GM12873 (cell line): ENCODE data around the gene FIS1.

Source experiments
- TF ChIP-seq, protein P1 (sequence below): IDR thresholded peaks from 2 replicates; pipeline ENCODE4 v1.5.1; 2012; ENCODE audit warnings: low read depth, mild to moderate bottlenecking, moderate library complexity, low read length, control low read depth; ENCODE audit not compliant: insufficient read depth; ENCODE audit errors: missing control alignments

Gene FIS1

DNA sequence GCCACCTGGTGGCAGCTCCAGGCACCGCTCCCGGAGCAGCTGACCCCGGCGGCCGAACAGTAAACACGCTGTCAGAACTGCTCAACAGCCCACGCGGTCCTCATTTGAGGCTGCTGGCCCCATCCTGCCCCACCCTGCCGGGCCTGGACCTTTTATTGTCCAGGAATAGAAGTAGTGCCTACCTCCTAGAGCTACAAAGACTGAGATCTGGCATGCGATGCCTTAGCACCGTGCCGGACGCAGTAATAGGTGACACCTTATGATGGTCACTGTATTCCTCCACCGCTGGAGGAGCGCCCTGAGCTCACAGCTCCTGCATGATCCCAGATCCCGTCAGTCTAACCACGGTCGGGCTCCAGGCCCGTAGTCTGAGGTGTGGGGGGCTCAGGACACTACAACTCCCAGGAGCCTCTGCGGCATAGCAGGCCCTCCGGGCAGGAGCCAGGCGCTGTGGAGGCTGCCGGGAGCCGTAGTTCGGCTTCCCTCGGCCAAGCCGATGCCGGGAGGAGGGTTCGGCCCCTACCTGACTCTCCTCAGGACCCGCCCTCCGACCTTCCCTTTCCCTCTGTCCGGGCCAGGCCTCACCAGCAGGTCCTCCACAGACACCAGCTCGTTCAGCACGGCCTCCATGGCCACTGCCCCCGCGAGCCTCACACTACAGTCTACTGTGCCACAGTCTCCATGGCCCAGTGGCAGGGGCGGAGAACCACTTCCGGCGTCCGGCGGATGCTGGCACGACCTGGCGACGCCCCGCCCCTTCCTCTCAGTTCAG is at the start of gene FIS1:
Gene FIS1 (minus strand): TSS at position 707 of the 772 bp plus-strand sequence. CDS start 77 bp downstream, at position 630.
- TF ChIP-seq, protein P1, sequence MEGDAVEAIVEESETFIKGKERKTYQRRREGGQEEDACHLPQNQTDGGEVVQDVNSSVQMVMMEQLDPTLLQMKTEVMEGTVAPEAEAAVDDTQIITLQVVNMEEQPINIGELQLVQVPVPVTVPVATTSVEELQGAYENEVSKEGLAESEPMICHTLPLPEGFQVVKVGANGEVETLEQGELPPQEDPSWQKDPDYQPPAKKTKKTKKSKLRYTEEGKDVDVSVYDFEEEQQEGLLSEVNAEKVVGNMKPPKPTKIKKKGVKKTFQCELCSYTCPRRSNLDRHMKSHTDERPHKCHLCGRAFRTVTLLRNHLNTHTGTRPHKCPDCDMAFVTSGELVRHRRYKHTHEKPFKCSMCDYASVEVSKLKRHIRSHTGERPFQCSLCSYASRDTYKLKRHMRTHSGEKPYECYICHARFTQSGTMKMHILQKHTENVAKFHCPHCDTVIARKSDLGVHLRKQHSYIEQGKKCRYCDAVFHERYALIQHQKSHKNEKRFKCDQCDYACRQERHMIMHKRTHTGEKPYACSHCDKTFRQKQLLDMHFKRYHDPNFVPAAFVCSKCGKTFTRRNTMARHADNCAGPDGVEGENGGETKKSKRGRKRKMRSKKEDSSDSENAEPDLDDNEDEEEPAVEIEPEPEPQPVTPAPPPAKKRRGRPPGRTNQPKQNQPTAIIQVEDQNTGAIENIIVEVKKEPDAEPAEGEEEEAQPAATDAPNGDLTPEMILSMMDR, result peak; percentile 81

- TF ChIP-seq, protein P1, result no peak
Measured at GRCh38 chr7:101294039-101294831, 49.4 kb upstream of the FIS1 start.

DNA sequence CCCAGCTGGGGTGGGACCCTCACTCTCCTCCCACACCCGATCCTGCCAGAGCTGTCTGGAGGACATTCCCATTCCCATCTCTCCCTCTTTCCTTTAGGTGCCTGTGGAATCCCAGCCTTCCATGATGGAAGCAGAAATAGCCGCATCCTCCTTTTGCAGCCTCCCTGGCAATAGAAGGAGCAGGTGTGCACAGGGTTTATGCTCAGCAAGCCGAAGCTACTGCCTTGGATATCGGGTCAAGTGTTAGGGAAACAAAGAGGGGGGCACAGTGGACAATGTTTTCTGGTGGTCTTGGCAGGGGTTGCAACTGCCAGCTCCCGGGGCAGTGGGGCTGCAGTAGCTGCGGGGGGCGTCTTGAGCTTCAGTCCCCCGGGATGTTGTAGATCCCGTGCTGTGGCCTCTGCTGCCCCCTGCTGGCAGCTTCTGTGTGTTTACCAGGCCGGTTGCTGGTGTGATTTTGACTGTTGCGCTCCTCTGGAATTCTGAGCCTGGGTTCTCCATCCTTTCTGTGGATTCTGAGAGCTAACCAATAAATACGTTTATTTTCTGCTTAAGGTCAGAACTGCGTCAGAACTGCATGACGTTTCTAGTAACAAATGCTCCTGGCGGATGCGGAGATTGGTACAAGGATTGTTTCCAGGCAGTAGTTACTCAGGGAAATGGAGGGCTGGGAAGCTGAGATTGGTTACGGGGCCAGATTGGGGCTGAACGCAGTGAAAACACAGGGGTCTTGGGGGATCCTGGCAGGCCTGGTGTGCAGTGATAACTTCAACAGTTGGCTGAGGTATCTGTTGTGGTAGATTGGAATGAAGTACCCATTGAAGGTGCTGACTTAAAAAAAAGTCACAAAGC is 45.5 kb upstream of the FIS1 start:
- TF ChIP-seq, protein P1, result peak; percentile 67

DNA sequence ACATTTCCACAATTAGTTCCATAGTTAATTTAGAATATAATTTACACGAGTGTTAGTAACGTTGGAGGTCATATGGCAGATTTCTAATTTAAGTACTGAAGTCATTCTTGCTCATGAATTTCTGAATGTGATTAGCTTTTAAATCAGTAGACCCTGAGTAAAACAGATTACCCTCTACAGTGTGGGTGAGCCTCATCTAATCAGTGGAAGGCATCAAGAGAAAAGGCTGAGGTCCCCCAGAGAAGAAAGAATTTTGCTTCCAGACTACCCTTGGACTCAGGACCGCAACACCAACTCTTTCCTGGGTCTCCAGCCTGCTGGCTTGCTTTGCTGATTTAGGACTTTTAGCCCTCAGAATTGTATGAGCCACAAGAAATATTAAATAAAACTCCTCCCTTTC is 43.6 kb upstream of the FIS1 start:
- TF ChIP-seq, protein P1, result no peak

GRCh38 chr7:101287032-101287431 is 42.2 kb upstream of the FIS1 start:
- TF ChIP-seq, protein P1, result no peak

DNA sequence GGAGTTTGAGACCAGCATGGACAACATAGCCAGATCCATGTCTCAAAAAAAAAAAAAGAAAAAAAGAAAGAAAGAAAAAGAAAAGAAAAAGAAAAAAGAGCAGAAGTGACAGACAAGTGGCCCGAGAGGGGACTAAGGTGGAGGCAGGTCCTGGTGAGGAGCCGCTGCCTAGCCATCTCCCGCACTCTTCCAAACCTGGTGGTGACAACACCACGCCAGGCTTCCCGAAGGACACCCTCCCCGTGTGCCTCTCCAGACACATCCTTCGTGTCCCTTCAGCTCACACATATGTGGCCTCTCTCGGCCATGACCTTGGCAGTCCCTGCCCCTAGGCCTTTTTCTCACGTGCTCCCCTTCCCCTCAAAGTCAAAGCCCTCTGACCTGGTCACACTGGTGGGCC is 40.3 kb upstream of the FIS1 start:
- TF ChIP-seq, protein P1, result no peak
